H1 (cell line): ENCODE data around the gene LBX2. TPM values are rescaled to one million over a fixed set of nuclear protein-coding genes. Genes with fewer than 3 reads are reported as not detected.

Source experiments
- CTCF ChIA-PET: fragments of 300-600 bp; sonication (Branson Sonifier 250); formaldehyde crosslinking; loops from one replicate; lab custom pipeline; 2021; ENCODE audit not compliant: partially characterized antibody; lab: Charles Lee
- POLR2A ChIA-PET: fragments of 300-600 bp; sonication (Branson Sonifier 250); formaldehyde crosslinking; loops from one replicate; lab custom pipeline; 2021; ENCODE audit warnings: inconsistent platforms; ENCODE audit not compliant: partially characterized antibody; lab: Charles Lee
- DNase-seq, 2 experiments: peaks; one replicate each; pipeline versions ENCODE4 v3.0.0 to v3.0.0-alpha.2; 2010 to 2022; ENCODE audit warnings: low spot score in 2 of 2, low read depth in 1 of 2, mixed read lengths in 1 of 2
- FAIRE-seq: peaks from 2 replicates; lab custom pipeline; 2011; peaks lifted over from hg19 to GRCh38; lab: Jason Lieb, UNC
- H2AFZ ChIP-seq: 2 replicates; pipeline ENCODE4 v1.8.1; 2012; ENCODE audit warnings: low read length, inconsistent platforms
- H2AK5ac ChIP-seq: 2 replicates; pipeline ENCODE4 v1.6.1; 2013; ENCODE audit warnings: low read depth, low read length
- H2BK120ac ChIP-seq: replicated peaks from 2 replicates; pipeline ENCODE3; 2013; ENCODE audit warnings: low read depth, low read length, inconsistent platforms
- H2BK12ac ChIP-seq: 2 replicates; pipeline ENCODE4 v1.6.1; 2013; ENCODE audit warnings: low read depth, low read length
- H2BK15ac ChIP-seq: 2 replicates; pipeline ENCODE4 v1.6.1; 2013; ENCODE audit warnings: low read length
- H2BK20ac ChIP-seq: 2 replicates; pipeline ENCODE4 v1.6.1; 2013; ENCODE audit warnings: low read length
- H2BK5ac ChIP-seq: 2 replicates; pipeline ENCODE4 v1.6.1; 2013; ENCODE audit warnings: low read depth, low read length
- H3K14ac ChIP-seq: 2 replicates; pipeline ENCODE4 v1.6.1; 2013; ENCODE audit warnings: inconsistent platforms; ENCODE audit not compliant: insufficient read length
- H3K18ac ChIP-seq: 2 replicates; pipeline ENCODE4 v1.6.1; 2013; ENCODE audit warnings: low read length; ENCODE audit errors: extremely low read depth
- H3K23ac ChIP-seq: 2 replicates; pipeline ENCODE4 v1.6.1; 2013; ENCODE audit warnings: inconsistent platforms; ENCODE audit not compliant: insufficient read length
- H3K23me2 ChIP-seq: 2 replicates; pipeline ENCODE4 v1.6.1; 2013; ENCODE audit warnings: low read depth, low read length
- H3K27ac ChIP-seq: 2 replicates; pipeline ENCODE4 v1.6.1; 2011; ENCODE audit warnings: low read depth, low read length, inconsistent platforms
- H3K27me3 ChIP-seq, 4 experiments: replicated peaks in 1 of 4; 1 replicate in 1 of 4; 2 replicates in 3 of 4; pipeline versions ENCODE4 v1.6.1 to v1.8.1; 2011 to 2013; ENCODE audit warnings: low read length in 3 of 4, mild to moderate bottlenecking in 3 of 4, inconsistent platforms in 2 of 4, mixed read lengths in 2 of 4, moderate library complexity in 1 of 4; ENCODE audit not compliant: control insufficient read depth in 3 of 4, insufficient read depth in 3 of 4; ENCODE audit errors: extremely low read depth in 1 of 4
- H3K36me3 ChIP-seq, 4 experiments: 2 replicates each; pipeline versions ENCODE4 v1.6.1 to v1.8.1; 2011 to 2013; ENCODE audit warnings: mild to moderate bottlenecking in 4 of 4, low read length in 3 of 4, moderate library complexity in 2 of 4, control low read depth in 1 of 4, inconsistent platforms in 1 of 4; ENCODE audit not compliant: insufficient read depth in 4 of 4, control insufficient read depth in 2 of 4
- H3K4ac ChIP-seq: replicated peaks from 2 replicates; pipeline ENCODE3; 2013; ENCODE audit warnings: low read length, low read depth, mixed read lengths, inconsistent platforms; ENCODE audit not compliant: insufficient read length
- H3K4me1 ChIP-seq, 4 experiments: replicated peaks in 1 of 4; 1 replicate in 1 of 4; 2 replicates in 3 of 4; pipeline versions ENCODE4 v1.6.1 to v1.8.1; 2011 to 2013; ENCODE audit warnings: low read length in 3 of 4, inconsistent platforms in 2 of 4, mixed read lengths in 1 of 4; ENCODE audit not compliant: insufficient read depth in 4 of 4, control insufficient read depth in 3 of 4
- H3K4me2 ChIP-seq, 2 experiments: 2 replicates each; pipeline versions ENCODE4 v1.6.1 to v1.8.1; 2011 to 2013; ENCODE audit warnings: low read depth in 2 of 2, low read length in 2 of 2, control low read depth in 1 of 2, inconsistent platforms in 1 of 2, mild to moderate bottlenecking in 1 of 2; ENCODE audit not compliant: insufficient read depth in 1 of 2
- H3K4me3 ChIP-seq, 4 experiments: fragments of 200-600, 300-600 bp in 1 of 4; sonication (generic), shearing (Covaris generic), sonication (Bioruptor Twin) in 1 of 4; 2 replicates each; pipeline versions ENCODE4 v1.5.1 to v1.8.1; 2011 to 2016; ENCODE audit warnings: low read length in 4 of 4, low read depth in 3 of 4, control low read depth in 2 of 4, inconsistent platforms in 2 of 4, mild to moderate bottlenecking in 2 of 4, mixed read lengths in 1 of 4, moderate library complexity in 1 of 4; ENCODE audit not compliant: insufficient read depth in 2 of 4; ENCODE audit errors: extremely low read depth in 1 of 4
- H3K56ac ChIP-seq: replicated peaks from 2 replicates; pipeline ENCODE3; 2013; ENCODE audit warnings: low read depth, mild to moderate bottlenecking, mixed read lengths, low read length, inconsistent platforms; ENCODE audit not compliant: insufficient read length
- H3K79me1 ChIP-seq: 2 replicates; pipeline ENCODE4 v1.6.1; 2013; ENCODE audit warnings: low read depth, low read length, control low read depth
- H3K79me2 ChIP-seq, 2 experiments: 2 replicates each; pipeline versions ENCODE4 v1.6.1 to v1.8.1; 2012 to 2013; ENCODE audit warnings: low read length in 2 of 2, mild to moderate bottlenecking in 2 of 2, inconsistent platforms in 1 of 2; ENCODE audit not compliant: insufficient read depth in 2 of 2, control insufficient read depth in 1 of 2
- H3K9ac ChIP-seq, 4 experiments: replicated peaks in 1 of 4; 1 replicate in 1 of 4; 2 replicates in 3 of 4; pipeline versions ENCODE4 v1.6.1 to v1.8.1; 2011 to 2013; ENCODE audit warnings: low read depth in 3 of 4, low read length in 3 of 4, control low read depth in 2 of 4, mild to moderate bottlenecking in 2 of 4, moderate library complexity in 2 of 4, inconsistent platforms in 1 of 4; ENCODE audit errors: extremely low read depth in 1 of 4
- H3K9me3 ChIP-seq, 2 experiments: 2 replicates each; pipeline versions ENCODE4 v1.6.1 to v1.8.1; 2012 to 2013; ENCODE audit warnings: mild to moderate bottlenecking in 2 of 2, moderate library complexity in 2 of 2, control low read depth in 1 of 2, inconsistent platforms in 1 of 2, low read depth in 1 of 2, low read length in 1 of 2, mixed read lengths in 1 of 2; ENCODE audit not compliant: insufficient read depth in 2 of 2
- H4K20me1 ChIP-seq, 2 experiments: replicated peaks in 1 of 2; 2 replicates each; pipeline versions ENCODE3 to v1.8.1; 2011 to 2013; ENCODE audit warnings: inconsistent platforms in 2 of 2, low read length in 2 of 2, mild to moderate bottlenecking in 1 of 2; ENCODE audit not compliant: insufficient read depth in 2 of 2, control insufficient read depth in 1 of 2
- H4K5ac ChIP-seq: 2 replicates; pipeline ENCODE4 v1.6.1; 2013; ENCODE audit warnings: low read length, low read depth, mixed read lengths, inconsistent platforms; ENCODE audit not compliant: insufficient read length
- H4K8ac ChIP-seq: 2 replicates; pipeline ENCODE4 v1.8.0; 2013; ENCODE audit warnings: mild to moderate bottlenecking, moderate library complexity, low read length, inconsistent platforms; ENCODE audit not compliant: insufficient read depth; ENCODE audit errors: extremely low read depth
- H4K91ac ChIP-seq: replicated peaks from 2 replicates; pipeline ENCODE3; 2013; ENCODE audit warnings: low read length, mixed read lengths, inconsistent platforms; ENCODE audit not compliant: insufficient read length
- GABPA ChIP-seq: IDR thresholded peaks from 2 replicates; pipeline ENCODE4 v1.6.1; 2011; ENCODE audit warnings: mild to moderate bottlenecking, low read length, moderate library complexity, borderline replicate concordance; ENCODE audit not compliant: insufficient read depth
- HDAC2 ChIP-seq, 2 experiments: fragments of 300-600 bp in 1 of 2; sonication (generic) in 1 of 2; IDR thresholded peaks; 2 replicates each; pipeline ENCODE4 v1.6.1; 2011 to 2012; ENCODE audit warnings: low read depth in 2 of 2, low read length in 2 of 2, mild to moderate bottlenecking in 2 of 2, moderate library complexity in 2 of 2, borderline replicate concordance in 1 of 2, inconsistent platforms in 1 of 2
- SP1 ChIP-seq: IDR thresholded peaks from 2 replicates; pipeline ENCODE4 v1.6.1; 2011; ENCODE audit warnings: low read depth, low read length
- TEAD4 ChIP-seq: IDR thresholded peaks from 2 replicates; pipeline ENCODE4 v1.6.1; 2012; ENCODE audit warnings: low read depth, low read length, inconsistent platforms, mixed read lengths
- polyA plus RNA-seq, 7 experiments: library from polyadenylated mRNA; depleted of rRNA in 3 of 7; stranded (reverse) in 5 of 7; unstranded in 2 of 7; fragments of >200 nt in 5 of 7; fragments of 200-250 nt in 2 of 7; gene quantifications; 1 replicate in 5 of 7; 2 replicates in 1 of 7; 4 replicates in 1 of 7; pipeline versions ENCODE4 v1.2.1 to v1.2.3, GENCODE V29; 2011 to 2013; ENCODE audit warnings: missing spikeins in 2 of 7, mixed read lengths in 2 of 7
- total RNA-seq: library from RNA; stranded (reverse); fragmentation: NEBNext Ultra II Directional; extraction: Animal tissue kit (Norgen Biotek cat#: 25700); gene quantifications from 2 replicates; pipeline ENCODE4 v1.2.1, GENCODE V29; 2021

The LBX2 gene
- total and polyA plus RNA-seq, 2 of the 8 experiments (the other 6 are each of a cell fraction or from before 2014, with no cell fraction given), result 0.27 TPM; not detected in 1

DNA sequence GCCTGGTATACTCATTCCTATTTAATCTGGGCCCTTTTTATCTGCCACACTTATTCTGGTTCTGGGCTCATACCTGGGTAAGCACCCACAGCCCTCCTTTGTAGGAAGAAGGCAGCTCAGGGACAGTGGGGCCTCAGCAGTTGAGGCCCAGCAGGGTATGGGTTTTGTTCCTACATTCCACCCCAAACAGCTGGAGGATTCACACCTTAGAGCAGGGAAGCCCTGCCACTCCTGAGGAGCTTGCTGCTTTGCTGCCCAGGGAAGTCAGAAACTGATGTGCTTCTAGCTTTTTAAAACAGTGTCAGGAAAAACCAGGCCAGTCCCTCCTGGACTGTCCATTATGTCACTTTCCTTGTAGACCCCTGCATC is 1.2 kb upstream of the LBX2 start:
- peak in 1 of 2 experiments; percentile 50 for DNase-seq
- Histone ChIP-seq H3K14ac (no peak overlapping the region), H4K8ac (no peak overlapping the region), H3K4me1 (peaks cover 7 to 59% (median 38%) of the 10 kb centered on the region in 4 experiments), H2AFZ (no peak overlapping the region), H3K9me3 (no peaks in the 10 kb centered on the region), H3K27me3 (peaks cover 82 to 100% (median 100%) of the 10 kb centered on the region in 4 experiments), H3K23ac (no peak overlapping the region), H3K79me1 (no peaks in the 10 kb centered on the region), H3K4me3 (0 out of 8 replicates have a peak overlapping the region, but pooled peaks of 1 of the 4 experiments have one; percentile 57), H3K9ac (no peak overlapping the region), H3K79me2 (no peaks in the 10 kb centered on the region), H2BK15ac (no peak overlapping the region), H3K4me2 (peak overlapping the region in 1 of 2 experiments; percentile 78; a peak in 1 of 4 replicates), H2AK5ac (no peak overlapping the region), H3K18ac (no peak overlapping the region), H2BK12ac (no peak overlapping the region), H2BK5ac (no peak overlapping the region), H4K91ac (no peak overlapping the region), H3K36me3 (peaks cover 0 to 5% (median 2%) of the 10 kb centered on the region in 4 experiments; a peak in 6 of 8 replicates), H4K20me1 (peaks cover 0 to 15% of the 10 kb centered on the region in 2 experiments), H3K27ac (no peak overlapping the region), H2BK20ac (no peak overlapping the region), H3K4ac (no peak overlapping the region), H3K23me2 (peaks cover 35% of the 10 kb centered on the region; the same call in 1 of the 2 replicates), H3K56ac (no peak overlapping the region), H4K5ac (no peak overlapping the region), H2BK120ac (no peak overlapping the region)
- ChIA-PET POLR2A (interaction anchor here (0.9 to 9.4 kb wide), 13 partner anchors 9 to 88 kb away, joined by 3 to 73 read pairs (median 3); partner anchors contain the start of genes AUP1, CCDC142, DQX1 and HTRA2), CTCF (interaction anchor here (0.7 to 5.1 kb wide), 15 partner anchors 9 to 91 kb away, joined by 3 to 24 read pairs (median 6); partner anchors contain the start of genes AUP1, CCDC142, HTRA2 and TLX2)
- TF ChIP-seq HDAC2 (IDR thresholded peaks at IDR 0.05; ENCODE audit: borderline replicate concordance in 1 of 2, low read depth in 2 of 2, low read length in 2 of 2) (no peak), TEAD4 (0 out of 2 replicates have a peak, but pooled peaks have one; percentile 28), GABPA (no peak), SP1 (no peak)
- no peak for FAIRE-seq
